GM18867 (cell line): Measurements from ENCODE around the gene TGFB1I1.
A peak's percentile ranks its signal among the peaks of the same experiment; 100 is the strongest.
"Not testable (repeated sequence)": the region's sequence is repeated elsewhere in the genome, so short reads cannot be mapped to it uniquely, and the experiment has no call there.

Experiments used
- ATAC-seq: cut with Tn5 transposase; IDR thresholded peaks from one replicate; pipeline ENCODE4 v1.9.1; 2021; ENCODE audit warnings: mild to moderate bottlenecking, moderate library complexity; ENCODE audit not compliant: unreplicated experiment

The TGFB1I1 gene

DNA sequence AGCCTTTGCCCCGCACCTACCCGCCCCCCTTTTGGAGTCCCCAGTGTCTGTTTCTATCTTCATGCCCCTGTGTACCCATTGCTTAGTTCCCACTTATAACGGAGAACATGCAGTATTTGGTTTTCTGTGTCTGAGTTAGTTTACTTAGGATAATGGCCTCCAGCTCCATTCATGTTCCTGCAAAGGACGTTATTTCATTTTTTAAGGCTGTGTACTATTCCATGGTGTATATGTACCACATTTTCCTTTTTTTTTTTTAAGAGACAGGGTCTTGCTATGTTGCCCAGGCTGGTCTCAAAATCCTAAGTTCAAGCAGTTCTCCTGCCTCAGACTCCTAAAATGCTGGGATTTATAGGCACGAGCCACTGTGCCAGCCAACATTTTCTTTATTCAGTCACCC is 4.1 kb upstream of the TGFB1I1 start:
- no peak for ATAC-seq

DNA sequence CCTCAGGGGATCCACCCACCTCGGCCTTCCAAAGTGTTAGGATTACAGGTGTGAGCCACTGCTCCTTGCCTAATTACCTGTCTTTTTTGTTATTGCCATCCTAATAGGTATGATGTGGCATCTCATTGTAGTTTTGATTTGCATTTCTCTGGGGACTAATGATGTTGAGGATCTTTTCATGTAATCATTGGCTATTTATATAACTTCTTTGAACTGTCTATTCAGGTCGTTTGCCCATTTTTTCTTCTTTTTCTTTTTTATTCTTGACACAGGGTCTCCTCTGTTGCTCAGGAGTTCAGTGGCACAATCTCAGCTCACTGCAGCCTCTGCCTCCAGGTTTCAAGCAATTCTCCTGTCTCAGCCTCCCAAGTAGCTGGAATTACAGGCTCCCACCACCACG is 1.3 kb upstream of the TGFB1I1 start:
- no peak for ATAC-seq

DNA sequence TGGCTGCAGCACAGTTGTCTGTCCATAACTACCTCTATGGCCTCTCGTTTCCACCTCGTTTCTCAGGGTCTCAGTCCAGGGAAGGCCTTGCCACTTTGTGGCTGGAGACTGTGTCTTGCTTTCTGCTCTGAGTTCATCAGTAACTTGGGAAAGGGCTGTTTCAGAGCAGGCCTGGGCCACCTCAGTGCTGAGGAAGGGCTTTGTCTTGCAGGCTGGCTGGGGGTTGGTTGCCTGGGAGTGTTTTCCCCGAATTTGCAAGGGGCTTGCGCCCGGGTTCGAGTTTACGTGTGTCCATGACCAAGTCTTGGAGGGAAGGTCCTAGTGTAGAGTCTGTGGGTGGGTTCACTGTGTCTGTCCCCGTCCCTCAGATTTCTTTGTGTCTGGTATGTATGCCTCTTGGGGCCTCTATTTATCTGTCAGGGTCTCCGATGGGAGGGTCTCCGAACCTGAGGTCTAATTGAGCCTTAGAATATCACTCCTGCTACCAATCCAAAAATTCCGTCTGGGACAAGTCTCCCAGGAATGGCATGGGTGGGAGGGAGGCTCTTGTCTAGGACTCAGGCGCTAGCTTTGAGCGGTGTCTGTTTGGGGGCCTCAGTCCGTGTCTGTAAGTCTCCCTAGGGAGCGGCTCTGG is 594 bp upstream of the TGFB1I1 start:
- ATAC-seq = no peak

DNA sequence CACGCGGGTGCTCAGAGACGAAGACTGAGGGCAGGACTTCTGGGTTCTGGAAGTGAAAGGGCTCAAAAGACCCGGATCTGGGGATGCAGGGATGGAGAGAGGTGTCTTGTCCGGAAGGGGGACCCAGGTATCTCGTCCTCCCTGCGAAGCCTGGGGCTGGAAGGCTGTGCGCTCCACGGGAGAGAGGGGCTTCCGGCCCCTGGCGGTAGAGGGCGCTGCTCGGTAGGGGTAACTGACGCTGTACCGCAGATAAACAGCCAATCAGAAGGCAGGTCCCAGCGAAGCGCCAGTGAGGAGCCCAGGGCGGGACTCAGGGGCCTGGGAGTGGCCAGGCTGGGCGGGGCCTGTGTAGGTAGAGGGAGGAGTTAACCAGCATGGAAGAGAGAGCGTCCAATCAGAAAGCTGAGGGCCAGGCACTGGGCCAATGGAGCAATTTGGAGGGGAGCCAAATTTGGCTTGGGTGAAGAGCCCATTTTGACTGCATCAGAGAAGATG is 804 bp downstream of the TGFB1I1 start:
- no peak for ATAC-seq

DNA sequence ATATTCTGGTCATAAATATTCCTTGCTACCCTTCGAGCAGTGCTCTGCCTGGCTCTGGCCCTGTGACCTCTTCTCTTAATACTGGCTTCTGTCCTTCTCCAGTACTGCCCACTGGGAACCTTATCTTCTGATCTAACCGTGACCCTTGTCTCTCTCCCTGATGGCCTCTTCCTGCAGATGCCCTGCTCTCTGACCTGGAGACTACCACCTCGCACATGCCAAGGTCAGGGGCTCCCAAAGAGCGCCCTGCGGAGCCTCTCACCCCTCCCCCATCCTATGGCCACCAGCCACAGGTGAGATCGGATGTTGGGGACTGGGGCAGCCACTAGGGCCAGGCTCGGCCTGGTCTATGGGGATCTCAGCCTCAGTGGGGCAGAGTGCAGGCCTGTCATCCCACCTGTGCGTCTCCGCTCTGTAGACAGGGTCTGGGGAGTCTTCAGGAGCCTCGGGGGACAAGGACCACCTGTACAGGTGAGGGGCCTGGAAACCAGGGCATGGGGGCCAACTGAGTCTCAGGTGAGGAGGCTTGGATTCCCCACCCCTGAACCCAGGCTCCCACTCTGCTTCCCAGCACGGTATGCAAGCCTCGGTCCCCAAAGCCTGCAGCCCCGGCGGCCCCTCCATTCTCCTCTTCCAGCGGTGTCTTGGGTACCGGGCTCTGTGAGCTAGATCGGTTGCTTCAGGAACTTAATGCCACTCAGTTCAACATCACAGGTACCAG is 1.5 kb downstream of the TGFB1I1 start:
- no peak for ATAC-seq

DNA sequence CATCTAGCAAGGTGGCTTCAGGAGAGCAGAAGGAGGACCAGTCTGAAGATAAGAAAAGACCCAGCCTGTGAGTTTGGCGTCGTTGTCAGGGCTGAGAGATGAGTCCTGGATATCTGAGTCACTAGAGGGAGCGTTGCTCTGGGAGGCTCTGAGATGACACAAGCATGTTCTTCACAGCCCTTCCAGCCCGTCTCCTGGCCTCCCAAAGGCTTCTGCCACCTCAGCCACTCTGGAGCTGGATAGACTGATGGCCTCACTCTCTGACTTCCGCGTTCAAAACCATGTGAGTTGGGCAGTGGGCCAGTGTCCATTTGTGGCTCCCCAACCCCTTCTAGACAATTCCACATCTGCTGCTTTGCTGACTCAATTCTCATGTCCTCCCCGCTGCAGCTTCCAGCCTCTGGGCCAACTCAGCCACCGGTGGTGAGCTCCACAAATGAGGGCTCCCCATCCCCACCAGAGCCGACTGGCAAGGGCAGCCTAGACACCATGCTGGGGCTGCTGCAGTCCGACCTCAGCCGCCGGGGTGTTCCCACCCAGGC is 2.3 kb downstream of the TGFB1I1 start:
- no peak for ATAC-seq

DNA sequence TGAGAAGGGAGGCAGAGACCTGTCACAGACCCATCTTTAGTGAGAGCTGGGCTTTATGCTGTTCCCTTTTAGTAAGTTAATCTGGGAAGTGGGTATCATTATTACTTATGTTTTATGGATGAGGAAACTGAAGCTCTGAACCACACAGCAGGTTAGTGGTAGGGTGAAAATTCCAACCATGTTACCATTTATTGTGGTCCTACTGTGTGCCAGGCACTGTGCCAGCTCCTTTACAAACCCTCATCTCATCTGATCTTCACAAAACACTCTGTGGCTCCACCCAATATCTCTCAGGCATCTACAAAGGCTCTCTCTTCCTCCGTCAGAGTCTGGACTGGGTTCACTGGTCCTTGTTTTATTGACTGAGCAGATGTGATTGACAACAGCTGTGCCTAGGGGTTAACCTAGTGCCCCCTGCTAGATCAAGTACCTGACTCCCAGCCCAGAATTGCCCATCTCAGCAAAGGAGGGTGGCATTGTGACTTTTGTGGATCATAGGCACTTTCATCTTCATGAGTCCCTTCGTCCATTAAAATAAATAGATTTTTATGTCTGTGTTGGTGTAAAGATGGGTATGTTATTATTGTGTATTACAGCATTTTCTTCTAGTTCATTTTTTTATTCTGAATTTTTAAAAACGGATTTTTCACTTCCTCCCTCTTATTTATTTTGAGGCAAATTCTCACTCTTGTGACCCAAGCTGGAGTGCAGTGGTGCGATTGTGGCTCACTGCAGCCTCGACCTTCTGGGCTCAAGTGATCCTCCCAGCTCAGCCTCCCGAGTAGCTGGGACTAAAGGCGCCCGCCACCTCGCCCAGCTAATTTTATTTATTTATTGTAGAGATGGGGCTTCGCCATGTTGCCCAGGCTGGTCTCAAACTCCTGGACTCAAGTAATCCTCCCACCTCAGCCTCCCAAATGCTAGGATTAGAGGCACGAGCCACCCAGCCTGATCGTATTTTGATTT is 3.1 kb downstream of the TGFB1I1 start:
- ATAC-seq = no peak

DNA sequence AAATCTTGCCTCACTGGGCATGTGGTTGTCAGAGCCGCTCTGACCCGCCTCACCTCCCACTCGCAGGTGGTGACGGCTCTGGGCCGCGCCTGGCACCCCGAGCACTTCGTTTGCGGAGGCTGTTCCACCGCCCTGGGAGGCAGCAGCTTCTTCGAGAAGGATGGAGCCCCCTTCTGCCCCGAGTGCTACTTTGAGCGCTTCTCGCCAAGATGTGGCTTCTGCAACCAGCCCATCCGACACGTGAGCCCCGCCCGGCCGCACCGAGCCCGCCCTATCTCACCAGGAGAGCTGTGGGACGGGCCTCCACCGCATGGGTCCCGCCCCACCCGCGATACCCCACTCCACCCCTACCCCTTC is 4.0 kb downstream of the TGFB1I1 start:
- ATAC-seq = no peak

DNA sequence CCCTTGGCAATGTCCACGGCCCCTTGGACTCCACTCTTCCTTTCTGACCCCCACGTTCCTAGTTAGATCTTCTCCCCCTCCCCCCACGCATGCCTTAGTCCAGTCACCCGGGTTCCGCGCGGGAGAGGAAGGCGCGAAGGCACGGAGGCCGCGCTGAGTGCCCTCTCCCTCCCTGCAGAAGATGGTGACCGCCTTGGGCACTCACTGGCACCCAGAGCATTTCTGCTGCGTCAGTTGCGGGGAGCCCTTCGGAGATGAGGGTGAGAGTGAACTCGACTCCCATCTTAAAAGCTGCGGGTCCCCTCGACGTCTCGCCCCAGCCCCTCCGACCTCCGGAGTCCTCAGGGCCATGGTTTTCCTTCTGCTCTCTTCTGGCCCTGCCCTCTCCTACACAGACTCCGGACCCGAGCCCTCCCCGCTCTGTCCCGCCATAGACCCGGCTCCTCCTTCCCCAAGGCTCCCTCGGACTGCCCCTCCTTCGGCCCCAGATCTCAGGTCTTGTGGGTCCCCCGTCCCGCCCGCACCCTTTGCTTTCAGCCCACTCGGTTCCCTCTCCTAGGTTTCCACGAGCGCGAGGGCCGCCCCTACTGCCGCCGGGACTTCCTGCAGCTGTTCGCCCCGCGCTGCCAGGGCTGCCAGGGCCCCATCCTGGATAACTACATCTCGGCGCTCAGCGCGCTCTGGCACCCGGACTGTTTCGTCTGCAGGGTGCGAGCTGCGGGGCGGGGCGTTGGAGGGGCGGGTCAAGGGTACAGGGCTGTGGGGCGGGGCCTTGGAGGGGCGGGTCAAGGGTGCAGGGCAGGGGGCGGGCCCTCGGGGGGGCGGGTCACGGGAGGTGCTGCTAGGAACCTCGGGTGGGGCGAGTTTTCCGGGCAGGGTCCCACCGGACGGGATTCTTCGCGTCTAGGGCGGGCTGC is 4.6 kb downstream of the TGFB1I1 start:
- peak; percentile 59 for ATAC-seq

DNA sequence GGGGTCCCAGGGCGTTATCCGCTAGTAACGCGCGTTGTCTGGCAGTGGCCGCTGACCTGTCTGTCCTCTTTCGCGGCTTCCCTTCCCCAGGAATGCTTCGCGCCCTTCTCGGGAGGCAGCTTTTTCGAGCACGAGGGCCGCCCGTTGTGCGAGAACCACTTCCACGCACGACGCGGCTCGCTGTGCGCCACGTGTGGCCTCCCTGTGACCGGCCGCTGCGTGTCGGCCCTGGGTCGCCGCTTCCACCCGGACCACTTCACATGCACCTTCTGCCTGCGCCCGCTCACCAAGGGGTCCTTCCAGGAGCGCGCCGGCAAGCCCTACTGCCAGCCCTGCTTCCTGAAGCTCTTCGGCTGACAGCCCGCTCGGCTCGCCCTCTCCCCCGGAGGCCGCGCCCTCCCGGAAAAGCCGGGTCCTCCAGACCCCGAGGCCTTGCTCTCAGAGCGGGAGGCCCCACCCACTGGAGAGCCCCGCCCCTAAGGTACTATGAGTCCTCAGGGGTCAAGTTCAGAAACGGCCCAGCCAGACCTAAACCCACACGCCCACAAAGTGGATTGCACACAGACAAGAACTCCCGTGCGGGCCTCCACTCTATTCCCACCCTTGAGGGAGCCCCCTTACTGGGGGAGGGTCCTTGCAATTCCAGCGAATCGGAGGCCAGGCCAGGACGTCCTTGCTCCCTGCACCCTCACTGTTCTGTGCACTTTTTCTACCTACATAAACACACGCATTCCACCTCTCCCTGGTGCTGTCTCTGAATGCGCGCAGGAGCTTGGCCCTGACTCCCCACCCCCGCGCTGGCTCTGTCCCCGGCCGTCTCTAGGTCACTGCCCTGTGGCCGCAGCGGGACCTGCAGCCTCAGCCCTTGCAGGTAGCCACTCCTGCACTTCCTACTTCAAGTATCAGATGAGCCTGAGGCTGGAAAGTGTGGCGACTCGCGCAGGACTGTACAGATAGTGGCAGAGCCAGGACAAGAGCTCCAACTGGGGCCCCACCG is 5.6 kb downstream of the TGFB1I1 start:
- ATAC-seq = peak; percentile 19

DNA sequence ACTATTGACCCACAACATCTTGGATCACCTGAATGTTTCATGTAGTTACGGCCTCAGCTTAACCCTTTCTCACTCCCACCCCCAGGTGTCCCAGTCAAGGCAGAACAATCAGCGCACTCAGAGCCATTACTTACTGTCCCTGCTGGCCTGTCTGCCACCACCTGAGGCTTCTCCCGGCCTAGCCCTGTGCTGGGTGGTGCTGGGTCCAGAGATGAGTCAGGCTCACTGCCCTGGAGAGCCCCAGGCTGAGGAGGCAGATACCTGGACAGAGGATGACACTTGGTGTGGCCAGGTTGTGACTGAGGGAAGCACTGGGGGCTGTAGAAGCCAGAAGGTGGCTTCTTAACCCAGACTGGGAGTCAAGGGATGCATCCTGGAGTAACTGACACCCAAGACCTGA is 7.0 kb downstream of the TGFB1I1 start:
- no peak for ATAC-seq

DNA sequence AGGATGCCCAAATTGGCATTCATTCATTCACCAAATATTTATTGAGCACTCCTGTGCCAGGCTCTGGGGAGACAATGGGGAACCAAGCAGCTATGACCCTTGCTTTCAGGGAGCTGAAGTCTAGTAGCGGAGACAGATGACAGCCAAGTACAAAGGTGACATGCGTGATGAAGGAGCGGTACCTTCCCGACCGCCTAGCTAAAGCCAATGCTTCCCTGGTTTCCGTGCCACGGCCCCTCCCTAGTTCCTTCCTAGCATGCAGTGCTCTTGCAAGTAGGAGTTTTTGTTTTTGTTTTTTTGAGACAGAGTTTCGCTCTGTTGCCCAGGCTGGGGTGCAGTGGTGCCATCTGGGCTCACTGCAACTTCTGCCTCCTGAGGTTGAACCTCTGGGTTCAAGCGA is 7.8 kb downstream of the TGFB1I1 start:
- no peak for ATAC-seq

DNA sequence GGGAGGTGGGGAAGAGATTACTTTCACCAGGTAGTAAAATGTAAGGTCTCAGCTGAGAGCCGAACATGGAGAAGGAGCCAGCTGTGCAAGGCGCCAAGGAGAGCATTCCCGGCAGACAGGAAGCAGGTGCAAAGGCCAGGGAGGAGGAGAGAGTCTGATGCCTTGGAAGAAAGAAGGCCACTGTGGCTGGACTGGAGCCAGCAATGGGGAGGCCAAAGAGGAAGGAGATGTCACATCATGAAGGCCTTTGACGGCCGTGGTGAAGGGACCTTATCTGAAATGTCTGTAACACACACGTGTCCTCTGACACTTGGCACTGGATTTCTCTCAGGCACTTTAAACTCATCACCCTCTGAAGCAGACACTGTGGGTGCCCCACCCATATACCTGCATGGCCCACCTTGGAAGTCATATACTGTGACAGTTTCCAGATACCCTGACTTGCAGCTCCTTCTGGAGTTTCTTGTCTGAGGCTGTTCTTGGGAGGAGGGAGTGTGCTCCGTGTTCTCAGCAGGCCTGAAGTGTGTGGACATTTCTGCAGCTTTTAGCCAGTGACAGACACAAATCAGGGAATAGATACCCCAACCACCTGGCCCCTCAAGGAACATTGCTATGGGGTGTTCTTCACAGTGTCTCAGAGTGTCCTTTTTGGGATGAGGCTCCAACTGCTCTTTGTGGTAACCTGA is 9.0 kb downstream of the TGFB1I1 start:
- ATAC-seq = no peak

DNA sequence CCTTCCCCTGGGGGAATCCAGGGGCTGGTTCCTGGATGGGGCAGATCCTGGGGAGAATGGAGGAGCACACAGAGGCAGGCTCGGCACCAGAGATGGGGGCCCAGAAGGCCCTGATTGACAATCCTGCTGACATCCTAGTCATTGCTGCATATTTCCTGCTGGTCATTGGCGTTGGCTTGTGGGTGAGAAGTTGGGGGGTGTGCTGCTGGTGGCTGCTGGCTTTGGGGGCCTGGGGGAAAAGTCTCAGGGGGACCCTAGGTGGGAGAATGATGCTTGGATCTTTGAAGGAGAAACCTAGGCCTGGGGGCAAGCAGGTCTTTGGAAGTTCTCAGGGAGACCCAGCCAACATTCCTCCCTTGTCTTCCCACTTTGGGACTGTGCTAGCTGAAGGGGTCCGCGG is 11.1 kb downstream of the TGFB1I1 start, which contains the start of gene SLC5A2:
Gene SLC5A2, plus strand, starts transcription at position 43 of the 400 bp plus-strand sequence. Its CDS starts 14 bp downstream, at position 57.
- ATAC-seq = no peak

DNA sequence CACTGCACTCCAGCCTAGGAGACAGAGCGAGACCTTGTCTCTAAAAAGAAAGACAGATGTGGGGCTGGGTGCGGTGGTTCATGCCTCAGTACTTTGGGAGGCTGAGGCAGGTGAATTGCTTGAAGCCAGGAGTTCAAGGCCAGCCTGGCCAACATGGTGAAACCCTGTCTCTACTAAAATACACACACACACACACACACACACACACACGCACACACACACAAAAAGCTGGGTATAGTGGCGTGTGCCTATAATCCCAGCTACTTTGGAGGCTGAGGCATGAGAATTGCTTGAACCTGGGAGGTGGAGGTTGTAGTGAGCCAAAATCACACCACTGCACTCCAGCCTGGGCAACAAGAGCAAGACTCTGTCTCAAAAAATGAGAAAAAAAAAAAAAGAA is 12.1 kb downstream of the TGFB1I1 start:
- ATAC-seq = not testable (repeated sequence)

DNA sequence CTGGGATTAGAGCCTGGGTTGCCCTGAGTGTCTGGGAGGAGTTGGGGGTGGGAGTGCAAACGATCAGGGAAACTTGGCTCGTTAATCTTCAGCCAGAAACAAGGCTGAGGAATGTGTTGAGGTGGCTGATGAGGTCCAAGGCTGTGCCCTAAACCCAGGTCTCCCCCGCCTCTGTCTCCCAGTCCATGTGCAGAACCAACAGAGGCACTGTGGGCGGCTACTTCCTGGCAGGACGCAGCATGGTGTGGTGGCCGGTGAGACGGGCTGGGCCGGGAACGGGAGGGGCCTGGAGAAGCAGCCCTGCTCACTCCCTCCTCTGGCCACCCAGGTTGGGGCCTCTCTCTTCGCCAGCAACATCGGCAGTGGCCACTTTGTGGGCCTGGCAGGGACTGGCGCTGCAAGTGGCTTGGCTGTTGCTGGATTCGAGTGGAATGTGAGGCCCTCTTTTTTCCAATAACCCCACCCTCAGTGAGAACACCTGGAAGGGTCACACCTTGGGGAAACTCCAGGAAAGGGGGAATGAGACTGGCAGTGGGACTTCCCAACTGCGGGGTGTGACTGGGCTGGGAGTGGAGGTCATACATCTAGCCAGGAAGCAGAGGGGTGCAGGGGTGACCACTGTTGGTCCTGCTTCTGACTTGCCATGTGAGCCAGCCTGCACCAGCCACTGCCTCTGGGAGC is 12.7 kb downstream of the TGFB1I1 start:
- ATAC-seq = no peak

DNA sequence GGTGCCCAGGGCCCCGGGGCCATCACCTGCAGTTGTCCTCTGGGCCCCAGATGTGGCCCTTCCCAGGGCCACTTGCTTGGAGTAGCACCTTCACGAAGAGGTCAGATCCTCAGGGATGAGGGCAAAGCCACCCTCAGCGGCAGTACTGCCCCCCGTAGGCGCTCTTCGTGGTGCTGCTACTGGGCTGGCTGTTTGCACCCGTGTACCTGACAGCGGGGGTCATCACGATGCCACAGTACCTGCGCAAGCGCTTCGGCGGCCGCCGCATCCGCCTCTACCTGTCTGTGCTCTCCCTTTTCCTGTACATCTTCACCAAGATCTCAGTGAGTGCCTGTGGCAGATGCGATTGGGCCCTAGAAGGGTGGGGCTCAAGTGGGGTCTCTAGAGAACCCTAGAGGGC is 13.6 kb downstream of the TGFB1I1 start:
- no peak for ATAC-seq

DNA sequence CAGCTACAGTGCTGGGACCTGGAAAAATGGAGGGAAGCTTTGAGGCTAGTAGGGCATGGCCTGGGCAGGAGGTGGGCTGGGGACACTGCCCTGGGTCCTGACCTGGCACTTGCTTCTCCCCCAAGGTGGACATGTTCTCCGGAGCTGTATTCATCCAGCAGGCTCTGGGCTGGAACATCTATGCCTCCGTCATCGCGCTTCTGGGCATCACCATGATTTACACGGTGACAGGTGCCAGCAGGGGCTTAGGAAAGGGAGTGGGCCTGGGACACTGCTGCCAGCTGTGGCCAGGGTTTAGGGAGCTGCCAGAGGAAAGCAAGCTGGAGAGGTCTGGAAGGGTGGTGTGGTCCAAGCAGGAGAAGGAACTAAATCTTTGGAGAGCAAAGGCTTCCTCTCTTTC is 14.1 kb downstream of the TGFB1I1 start:
- ATAC-seq = no peak
